CD14-positive monocyte (primary cell): ENCODE results near the gene SEMA7A. TPM values are rescaled to one million over a fixed set of nuclear protein-coding genes. Genes with fewer than 3 reads are reported as not detected.
"Not testable (repeated sequence)": the region's sequence is repeated elsewhere in the genome, so short reads cannot be mapped to it uniquely, and the experiment has no call there.

Experiments
- DNase-seq, 3 donors: peaks; one replicate each; pipeline ENCODE4 v3.0.0-alpha.2; 2011 to 2022
- H2AFZ ChIP-seq: 2 replicates; pipeline ENCODE4 v1.6.0; 2012; ENCODE audit warnings: mild to moderate bottlenecking, low read depth, low read length, inconsistent platforms; ENCODE audit not compliant: insufficient read depth, poor library complexity, severe bottlenecking
- H3K27ac ChIP-seq, 2 donors: 1 replicate in 1 of 2; 2 replicates in 1 of 2; pipeline ENCODE4 v1.5.1; 2012 to 2013; ENCODE audit warnings: low read length in 2 of 2, control low read depth in 1 of 2, inconsistent platforms in 1 of 2, low read depth in 1 of 2, mild to moderate bottlenecking in 1 of 2
- H3K27me3 ChIP-seq, 2 donors: one replicate each; pipeline versions ENCODE4 v1.6.0 to v1.6.1; 2011 to 2013; ENCODE audit warnings: low read length in 2 of 2; ENCODE audit not compliant: control insufficient read depth in 2 of 2, insufficient read depth in 2 of 2
- H3K36me3 ChIP-seq, 2 donors: replicated peaks in 1 of 2; 1 replicate in 1 of 2; 2 replicates in 1 of 2; pipeline versions ENCODE4 v1.5.1 to v1.6.1; 2012 to 2013; ENCODE audit warnings: low read length in 2 of 2, control low read depth in 1 of 2, inconsistent platforms in 1 of 2, mild to moderate bottlenecking in 1 of 2; ENCODE audit not compliant: insufficient read depth in 2 of 2, control insufficient read depth in 1 of 2
- H3K4me1 ChIP-seq, 2 donors: 1 replicate in 1 of 2; 2 replicates in 1 of 2; pipeline versions ENCODE4 v1.5.1 to v1.6.1; 2012 to 2013; ENCODE audit warnings: low read length in 2 of 2, control low read depth in 1 of 2, inconsistent platforms in 1 of 2, mild to moderate bottlenecking in 1 of 2, moderate library complexity in 1 of 2; ENCODE audit not compliant: insufficient read depth in 2 of 2, control insufficient read depth in 1 of 2
- H3K4me2 ChIP-seq: replicated peaks from 2 replicates; pipeline ENCODE3; 2012; ENCODE audit warnings: low read length, moderate library complexity, mild to moderate bottlenecking; ENCODE audit not compliant: poor library complexity, severe bottlenecking; ENCODE audit errors: extremely low read depth
- H3K4me3 ChIP-seq, 3 experiments: fragments of 200-600 bp in 1 of 3; sonication (generic) in 1 of 3; replicated peaks in 1 of 3; 1 replicate in 2 of 3; 2 replicates in 1 of 3; pipeline ENCODE4 v1.5.1; 2011 to 2013; ENCODE audit warnings: low read length in 3 of 3, mild to moderate bottlenecking in 3 of 3, control low read depth in 2 of 3, low read depth in 2 of 3, inconsistent platforms in 1 of 3, moderate library complexity in 1 of 3
- H3K79me2 ChIP-seq: 2 replicates; pipeline ENCODE4 v1.6.0; 2012; ENCODE audit warnings: mild to moderate bottlenecking, control low read depth, inconsistent platforms, low read length, moderate library complexity; ENCODE audit not compliant: insufficient read depth
- H3K9ac ChIP-seq: 2 replicates; pipeline ENCODE4 v1.6.0; 2017; ENCODE audit warnings: low read length, mild to moderate bottlenecking; ENCODE audit not compliant: insufficient read depth, poor library complexity, severe bottlenecking
- H3K9me3 ChIP-seq, 2 donors: replicated peaks in 1 of 2; 1 replicate in 1 of 2; 2 replicates in 1 of 2; pipeline versions ENCODE4 v1.5.1 to v1.6.1; 2012 to 2013; ENCODE audit warnings: low read length in 2 of 2, control low read depth in 1 of 2; ENCODE audit not compliant: control insufficient read depth in 1 of 2, insufficient read depth in 1 of 2
- H4K20me1 ChIP-seq: 2 replicates; pipeline ENCODE4 v1.6.0; 2012; ENCODE audit warnings: mild to moderate bottlenecking, low read length, control low read depth, moderate library complexity; ENCODE audit not compliant: insufficient read depth
- H3K27ac Mint-ChIP-seq, 7 donors: one replicate each; pipeline ENCODE4 v1.8.0; 2020; ENCODE audit warnings: mild to moderate bottlenecking in 7 of 7, mixed read lengths in 7 of 7, moderate library complexity in 6 of 7, inconsistent platforms in 2 of 7
- H3K27me3 Mint-ChIP-seq, 3 donors: one replicate each; pipeline ENCODE4 v1.8.0; 2021 to 2022; ENCODE audit warnings: low read depth in 3 of 3, mild to moderate bottlenecking in 3 of 3, mixed read lengths in 3 of 3, moderate library complexity in 3 of 3, inconsistent platforms in 1 of 3
- H3K36me3 Mint-ChIP-seq, 2 donors: one replicate each; pipeline ENCODE4 v1.8.0; 2020; ENCODE audit warnings: mixed read lengths in 2 of 2, inconsistent platforms in 1 of 2, mild to moderate bottlenecking in 1 of 2
- H3K4me1 Mint-ChIP-seq: one replicate; pipeline ENCODE4 v1.8.0; 2020; ENCODE audit warnings: mild to moderate bottlenecking, mixed read lengths
- H3K4me3 Mint-ChIP-seq, 2 donors: one replicate each; pipeline ENCODE4 v1.8.0; 2020; ENCODE audit warnings: mild to moderate bottlenecking in 2 of 2, mixed read lengths in 2 of 2, moderate library complexity in 1 of 2
- H3K9me3 Mint-ChIP-seq, 7 donors: one replicate each; pipeline ENCODE4 v1.8.0; 2020 to 2022; ENCODE audit warnings: mixed read lengths in 7 of 7, mild to moderate bottlenecking in 6 of 7, moderate library complexity in 6 of 7, inconsistent platforms in 2 of 7
- WGBS: methylation state at CpG from one replicate; pipeline ENCODE4 v1.1.5; 2013; ENCODE audit warnings: missing lambda C conversion rate; ENCODE audit not compliant: insufficient coverage; 5-methylcytosine and 5-hydroxymethylcytosine counted together
- intact Hi-C, 2 donors: fragments of 100-400 bp; cut with micrococcal nuclease; formaldehyde crosslinking; loops; one replicate each; pipeline versions ENCODE4 v1.15.0 to v1.15.1; 2023
- polyA plus RNA-seq, 3 donors: library from polyadenylated mRNA; depleted of rRNA in 1 of 3; unstranded in 2 of 3; stranded (reverse) in 1 of 3; fragments of 300-500 nt in 2 of 3; fragments of >200 nt in 1 of 3; fragmentation: Illumina TruSeq in 2 of 3; gene quantifications; 1 replicate in 2 of 3; 2 replicates in 1 of 3; pipeline ENCODE4 v1.2.3, GENCODE V29; 2012 to 2021
- TF ChIP-seq, protein P1 (sequence below): fragments of 200-600 bp; IDR thresholded peaks from one replicate; pipeline ENCODE4 v1.8.0; 2022; ENCODE audit warnings: antibody characterized with exemption, mild to moderate bottlenecking

SEMA7A gene
- polyA plus RNA-seq, 3 donors, result 0.04 to 4.8 (median 0.15) TPM

DNA sequence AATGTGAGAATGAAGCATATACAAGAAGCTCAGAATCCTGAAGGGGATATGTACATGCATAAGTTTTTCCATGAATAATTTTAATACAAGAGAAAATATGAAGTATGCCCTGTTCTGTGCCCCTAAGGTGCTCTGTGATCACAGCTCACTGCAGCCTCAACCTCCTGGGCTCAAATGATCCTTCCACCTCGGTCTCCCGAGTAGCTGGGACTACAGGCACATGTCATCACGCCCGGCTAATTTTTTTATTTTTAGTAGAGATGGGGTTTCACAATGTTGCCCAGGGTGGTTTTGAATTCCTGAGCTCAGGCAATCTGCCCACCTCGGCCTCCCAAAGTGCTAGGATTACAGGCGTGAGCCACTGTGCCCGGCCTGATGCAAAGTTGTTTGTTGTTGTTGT, 37.9 kb upstream of the SEMA7A start:
- not testable (repeated sequence) for H3K27ac ChIP-seq
- WGBS, result 67% methylated on average over 6 of the region's 7 CpGs

DNA sequence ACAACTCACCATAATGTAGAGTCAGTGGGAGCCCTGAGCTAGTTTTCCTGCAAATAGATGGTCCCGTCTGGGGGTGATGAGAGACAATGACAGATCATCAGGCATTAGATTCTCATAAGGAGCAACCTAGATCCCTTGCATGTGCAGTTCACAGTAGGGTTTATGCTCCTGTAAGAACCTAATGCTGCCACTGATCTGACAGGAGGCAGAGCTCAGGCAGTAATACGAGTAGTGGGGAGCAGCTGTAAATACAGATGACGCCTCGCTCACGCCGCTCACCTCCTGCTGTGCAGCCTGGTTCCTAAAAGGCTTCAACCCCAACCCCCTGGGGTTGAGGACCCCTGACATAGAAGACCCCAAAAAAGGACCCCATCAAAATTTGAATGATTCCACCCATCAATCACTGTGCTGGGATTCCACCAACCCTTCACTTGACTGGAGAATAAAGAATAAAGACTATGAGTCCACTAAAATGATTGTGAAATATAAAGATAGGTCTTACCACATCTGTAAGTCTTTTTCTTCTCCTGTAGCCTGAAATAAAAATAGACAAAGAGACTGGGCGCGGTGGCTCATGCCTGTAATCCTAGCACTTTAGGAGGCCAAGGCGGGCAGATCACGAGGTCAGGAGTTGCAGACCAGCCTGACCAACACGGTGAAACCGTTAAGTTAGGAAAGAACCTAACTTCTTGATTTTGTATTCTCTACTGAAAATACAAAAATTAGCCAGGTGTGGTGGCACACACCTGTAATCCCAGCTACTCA, 37.1 kb upstream of the SEMA7A start:
- H3K27ac Mint-ChIP-seq, result peak overlapping the region in 4 of 7 donors; percentile 51 to 79 (median 66)
- 77% methylated on average over 8 of the region's 12 CpGs for WGBS

More for the DNA sequence above, 37.9 kb upstream of the SEMA7A start:
- H3K79me2 ChIP-seq, H3K27ac Mint-ChIP-seq, H3K4me3 ChIP-seq, H2AFZ ChIP-seq, DNase-seq, H3K27me3 ChIP-seq, H3K4me3 Mint-ChIP-seq, intact Hi-C loops, H3K4me2 ChIP-seq, H3K27me3 Mint-ChIP-seq, H4K20me1 ChIP-seq, H3K9me3 ChIP-seq, H3K9me3 Mint-ChIP-seq, H3K9ac ChIP-seq: not testable (repeated sequence)
- peaks cover 22% of the 10 kb centered on the region for H3K4me1 Mint-ChIP-seq
- H3K36me3 ChIP-seq, result peaks cover 10 to 17% of the 10 kb centered on the region in 2 donors
- H3K4me1 ChIP-seq, result peaks cover 8 to 11% of the 10 kb centered on the region in 2 donors
- peaks cover 24 to 48% of the 10 kb centered on the region in 2 donors for H3K36me3 Mint-ChIP-seq

More for the DNA sequence above, 37.1 kb upstream of the SEMA7A start:
- Histone ChIP-seq H3K9ac (no peak overlapping the region), H3K4me3 (no peak overlapping the region), H3K36me3 (peaks cover 10 to 22% of the 10 kb centered on the region in 2 donors), H3K4me2 (no peak overlapping the region), H4K20me1 (no peaks in the 10 kb centered on the region), H3K79me2 (no peaks in the 10 kb centered on the region), H3K27me3 (no peaks in the 10 kb centered on the region), H2AFZ (no peak overlapping the region), H3K9me3 (no peaks in the 10 kb centered on the region), H3K4me1 (peaks cover 8 to 11% of the 10 kb centered on the region in 2 donors), H3K27ac (no peak overlapping the region)
- Mint-ChIP-seq H3K4me3 (no peak overlapping the region), H3K4me1 (peaks cover 22% of the 10 kb centered on the region), H3K9me3 (no peaks in the 10 kb centered on the region), H3K36me3 (peaks cover 25 to 56% of the 10 kb centered on the region in 2 donors), H3K27me3 (peaks cover 0 to 1% (median 0%) of the 10 kb centered on the region in 3 donors)
- intact Hi-C loops, result no loop called here
- TF ChIP-seq, protein P1, sequence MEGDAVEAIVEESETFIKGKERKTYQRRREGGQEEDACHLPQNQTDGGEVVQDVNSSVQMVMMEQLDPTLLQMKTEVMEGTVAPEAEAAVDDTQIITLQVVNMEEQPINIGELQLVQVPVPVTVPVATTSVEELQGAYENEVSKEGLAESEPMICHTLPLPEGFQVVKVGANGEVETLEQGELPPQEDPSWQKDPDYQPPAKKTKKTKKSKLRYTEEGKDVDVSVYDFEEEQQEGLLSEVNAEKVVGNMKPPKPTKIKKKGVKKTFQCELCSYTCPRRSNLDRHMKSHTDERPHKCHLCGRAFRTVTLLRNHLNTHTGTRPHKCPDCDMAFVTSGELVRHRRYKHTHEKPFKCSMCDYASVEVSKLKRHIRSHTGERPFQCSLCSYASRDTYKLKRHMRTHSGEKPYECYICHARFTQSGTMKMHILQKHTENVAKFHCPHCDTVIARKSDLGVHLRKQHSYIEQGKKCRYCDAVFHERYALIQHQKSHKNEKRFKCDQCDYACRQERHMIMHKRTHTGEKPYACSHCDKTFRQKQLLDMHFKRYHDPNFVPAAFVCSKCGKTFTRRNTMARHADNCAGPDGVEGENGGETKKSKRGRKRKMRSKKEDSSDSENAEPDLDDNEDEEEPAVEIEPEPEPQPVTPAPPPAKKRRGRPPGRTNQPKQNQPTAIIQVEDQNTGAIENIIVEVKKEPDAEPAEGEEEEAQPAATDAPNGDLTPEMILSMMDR, result no peak
- DNase-seq, result no peak
